Kidney epithelial cell (primary cell): ENCODE measurements around the gene MROH2A. TPM values are rescaled to one million over a fixed set of nuclear protein-coding genes. Genes with fewer than 3 reads are reported as not detected.

Experiments used
- DNase-seq: peaks from one replicate; pipeline ENCODE4 v3.0.0-alpha.2; 2010; ENCODE audit warnings: low read depth
- H3K27me3 ChIP-seq: 2 replicates; pipeline ENCODE4 v1.6.0; 2011; ENCODE audit warnings: low read length; ENCODE audit not compliant: control insufficient read depth, insufficient read depth
- H3K36me3 ChIP-seq: 2 replicates; pipeline ENCODE4 v1.5.1; 2011; ENCODE audit warnings: low read length; ENCODE audit not compliant: control insufficient read depth, insufficient read depth
- H3K4me3 ChIP-seq: 2 replicates; pipeline ENCODE4 v1.5.1; 2011; ENCODE audit warnings: low read depth, mild to moderate bottlenecking, control low read depth, low read length
- CTCF ChIP-seq: IDR thresholded peaks from 2 replicates; pipeline ENCODE4 v1.5.1; 2011; ENCODE audit warnings: mild to moderate bottlenecking, moderate library complexity, low read length, control low read depth, inconsistent platforms; ENCODE audit not compliant: insufficient read depth, poor library complexity, severe bottlenecking
- total RNA-seq: library from RNA; depleted of rRNA; stranded (reverse); fragments of >200 nt; gene quantifications from 2 replicates; pipeline ENCODE4 v1.2.3, GENCODE V29; 2015

MROH2A gene
- total RNA-seq, 1 donor from 2014 or later, result not detected

- Histone ChIP-seq H3K36me3 (peaks cover 3% of the 10 kb centered on the region), H3K4me3 (no peak overlapping the region), H3K27me3 (no peaks in the 10 kb centered on the region)
- no peak for TF ChIP-seq CTCF
- DNase-seq, result no peak
Observed at GRCh38 chr2:233841183-233841582, 63.1 kb downstream of the MROH2A start.

GRCh38 chr2:233844064-233844807, 66.1 kb downstream of the MROH2A start:
- H3K4me3 ChIP-seq, result no peak overlapping the region
- H3K27me3 ChIP-seq, result no peaks in the 10 kb centered on the region
- no peak for TF ChIP-seq CTCF
- peaks cover 1% of the 10 kb centered on the region for H3K36me3 ChIP-seq
- no peak for DNase-seq

GRCh38 chr2:233844836-233845235, 66.7 kb downstream of the MROH2A start:
- H3K36me3 ChIP-seq, result peaks cover 3% of the 10 kb centered on the region
- H3K27me3 ChIP-seq, result no peaks in the 10 kb centered on the region
- DNase-seq, result no peak
- no peak overlapping the region for H3K4me3 ChIP-seq
- no peak for TF ChIP-seq CTCF

GRCh38 chr2:233845301-233846060, 67.4 kb downstream of the MROH2A start:
- Histone ChIP-seq H3K36me3 (peaks cover 3% of the 10 kb centered on the region), H3K4me3 (no peak overlapping the region), H3K27me3 (no peaks in the 10 kb centered on the region)
- no peak for TF ChIP-seq CTCF
- DNase-seq, result no peak

GRCh38 chr2:233846387-233847247, 68.5 kb downstream of the MROH2A start:
- no peak for DNase-seq
- Histone ChIP-seq H3K4me3 (no peak overlapping the region), H3K36me3 (peaks cover 3% of the 10 kb centered on the region), H3K27me3 (no peaks in the 10 kb centered on the region)
- no peak for TF ChIP-seq CTCF
